GM15510 (cell line): Measurements from ENCODE around the gene GRHL3.

Source experiments
- POLR2A ChIP-seq: IDR thresholded peaks from 3 replicates; pipeline ENCODE4 v1.6.1; 2011; ENCODE audit warnings: borderline replicate concordance; ENCODE audit not compliant: insufficient read length; ENCODE audit errors: extremely low read depth

Gene GRHL3

GRCh38 chr1:24364975-24365678, 46.0 kb downstream of the GRHL3 start:
- no peak for TF ChIP-seq POLR2A

- TF ChIP-seq POLR2A: no peak
Measured at GRCh38 chr1:24366707-24367106, 47.5 kb downstream of the GRHL3 start.

DNA sequence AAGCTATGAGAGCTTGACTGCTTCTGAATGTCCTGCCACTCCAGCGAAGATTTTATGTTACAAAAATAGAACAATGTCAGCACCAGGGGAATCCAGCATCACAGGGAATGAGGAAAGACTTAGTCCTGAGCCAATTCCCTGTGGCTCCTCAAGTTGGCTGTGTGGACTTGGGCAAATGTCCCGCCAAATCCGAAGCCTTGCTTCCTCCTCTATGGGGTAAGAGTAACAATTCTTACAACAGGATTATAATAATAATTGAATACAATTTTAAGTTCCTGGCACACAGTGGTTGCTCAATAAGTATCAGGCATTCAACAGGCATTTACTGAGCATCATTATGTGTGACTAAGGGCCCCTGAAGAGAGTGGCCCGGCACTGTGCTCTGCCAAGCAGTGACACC, 50.0 kb downstream of the GRHL3 start:
- no peak for TF ChIP-seq POLR2A

DNA sequence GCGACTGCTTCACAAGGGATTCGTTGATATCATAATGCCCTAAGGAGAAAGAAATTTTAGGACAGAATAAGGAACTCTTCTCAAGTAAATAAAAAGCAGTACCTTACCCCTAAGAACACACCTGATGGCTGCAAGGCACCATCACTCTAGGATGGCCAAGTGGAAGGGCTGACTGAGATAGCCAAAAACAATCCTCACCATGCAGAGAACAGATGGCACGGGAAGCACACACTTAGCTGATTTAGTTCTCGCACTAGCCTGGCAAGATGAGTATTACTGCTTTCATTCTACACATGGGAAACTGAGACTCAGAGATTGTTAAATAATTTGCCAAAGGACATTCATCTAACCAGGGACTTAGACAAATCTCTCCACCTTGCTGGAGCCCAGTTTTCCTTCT, 50.6 kb downstream of the GRHL3 start:
- no peak for TF ChIP-seq POLR2A

- TF ChIP-seq POLR2A: no peak
Measured at GRCh38 chr1:24373044-24373443, 53.9 kb downstream of the GRHL3 start.

- no peak for TF ChIP-seq POLR2A
Measured at GRCh38 chr1:24373710-24374109, 54.6 kb downstream of the GRHL3 start.

DNA sequence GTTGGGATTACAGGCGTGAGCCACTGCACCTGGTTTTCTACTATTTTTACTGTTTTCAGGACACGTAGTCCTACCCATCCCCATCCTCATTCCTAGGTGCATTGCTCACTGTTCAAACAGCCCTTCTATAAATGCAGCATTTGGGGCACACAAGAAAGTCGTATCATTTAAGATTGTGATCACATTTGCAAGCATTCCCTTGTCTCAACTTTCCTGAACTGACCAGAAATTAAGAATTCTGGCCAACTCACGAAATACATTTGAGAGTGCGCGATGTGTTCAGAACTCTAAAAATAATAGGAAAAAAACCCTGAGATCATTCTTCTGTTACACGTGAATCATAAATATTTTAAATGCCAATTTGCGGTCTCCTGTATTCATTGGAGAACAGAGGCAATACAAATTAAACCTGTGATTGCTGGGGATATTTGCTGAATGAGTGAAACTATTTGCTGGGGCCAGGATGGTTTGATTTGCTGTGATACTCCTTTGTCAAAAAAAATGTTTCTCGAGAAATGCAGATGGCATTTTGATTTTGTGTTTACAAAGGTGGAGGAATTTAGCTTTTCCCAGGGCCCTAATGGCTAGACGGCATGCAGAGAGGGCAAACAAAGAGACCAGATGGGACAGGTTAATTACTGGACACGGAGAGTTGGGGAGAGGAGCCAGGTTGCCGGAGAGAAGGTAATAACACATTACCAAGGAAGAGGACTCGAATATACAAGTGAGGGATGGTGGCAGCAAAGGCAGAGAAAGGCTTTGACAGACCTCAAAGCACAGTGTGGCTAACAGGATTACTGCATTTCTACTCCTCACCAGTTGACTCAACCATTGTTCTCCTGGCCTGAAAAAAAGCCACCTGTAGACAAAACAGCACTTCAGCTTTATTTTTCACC, 56.0 kb downstream of the GRHL3 start:
- TF ChIP-seq POLR2A: no peak

- no peak for TF ChIP-seq POLR2A
Measured at GRCh38 chr1:24379733-24380315, 60.7 kb downstream of the GRHL3 start.

- TF ChIP-seq POLR2A: no peak
Measured at GRCh38 chr1:24380508-24380907, 61.4 kb downstream of the GRHL3 start.

DNA sequence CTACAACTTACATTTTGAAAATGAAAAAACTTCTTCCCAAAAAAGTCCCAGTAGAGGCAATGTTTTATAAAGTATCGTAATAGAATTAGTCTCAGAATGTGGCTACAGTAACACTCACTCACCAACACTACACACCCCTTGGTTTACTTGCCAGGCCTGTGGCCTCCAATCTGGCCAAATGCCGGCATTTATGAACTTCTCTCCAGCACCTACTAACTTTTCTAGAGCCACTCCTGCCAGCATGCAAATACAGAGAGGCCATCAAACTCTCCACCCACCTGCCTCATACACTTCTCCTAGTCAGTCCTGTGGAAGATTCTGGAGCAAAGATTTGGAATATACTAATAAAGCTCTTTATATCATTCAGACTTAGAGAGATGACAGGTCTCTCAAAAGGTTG, 62.1 kb downstream of the GRHL3 start:
- TF ChIP-seq POLR2A: no peak

- TF ChIP-seq POLR2A: no peak
Measured at GRCh38 chr1:24382165-24382577, 63.0 kb downstream of the GRHL3 start.

GRCh38 chr1:24383381-24383940, 64.3 kb downstream of the GRHL3 start:
- no peak for TF ChIP-seq POLR2A

GRCh38 chr1:24384251-24385090, 65.3 kb downstream of the GRHL3 start:
- TF ChIP-seq POLR2A: no peak
